ENCODE results near the gene TMEM42.

The TMEM42 gene

DNA sequence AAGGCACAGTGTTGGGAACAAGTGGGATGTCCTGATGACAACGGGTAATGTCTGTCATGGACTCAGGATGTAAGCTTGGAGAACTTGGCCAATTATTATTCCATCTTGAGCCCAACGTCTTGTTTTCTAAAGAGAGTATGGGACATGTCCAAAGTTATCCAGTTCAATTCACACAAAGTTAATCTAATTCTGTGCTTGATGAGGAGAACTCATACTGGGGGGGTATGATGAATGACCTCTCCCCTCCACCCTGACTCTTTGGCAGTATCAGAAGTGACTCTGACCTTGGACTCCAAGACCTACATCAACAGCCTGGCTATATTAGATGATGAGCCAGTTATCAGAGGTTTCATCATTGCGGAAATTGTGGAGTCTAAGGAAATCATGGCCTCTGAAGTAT lies 49.0 kb downstream of the TMEM42 start:
- no peak for DNase-seq (ENCODE audit: low spot score)

GRCh38 chr3:44913868-44914468 lies 52.3 kb downstream of the TMEM42 start:
- peak; percentile 72 for DNase-seq (ENCODE audit: low spot score)

- DNase-seq (ENCODE audit: low spot score) = no peak
Measured at GRCh38 chr3:44914936-44915335, 53.2 kb downstream of the TMEM42 start.

All from Ammon's horn (tissue), 1 donor.